Fibroblast of pulmonary artery (primary cell): ENCODE measurements around the gene EPS8L1.
"Not testable (repeated sequence)": the region's sequence is repeated elsewhere in the genome, so short reads cannot be mapped to it uniquely, and the experiment has no call there.

ENCODE experiments used
- DNase-seq: peaks from one replicate; pipeline ENCODE4 v3.0.0-alpha.2; 2010; ENCODE audit warnings: low read depth
- H3K4me3 ChIP-seq: replicated peaks from 2 replicates; pipeline ENCODE4 v1.5.1; 2011; ENCODE audit warnings: low read depth, mild to moderate bottlenecking, control low read depth, low read length, moderate library complexity
- TF ChIP-seq, protein P1 (sequence below): IDR thresholded peaks from 2 replicates; pipeline ENCODE4 v1.5.1; 2011; ENCODE audit warnings: mild to moderate bottlenecking, control low read depth, low read length, inconsistent platforms; ENCODE audit errors: missing control alignments

Gene EPS8L1

DNA sequence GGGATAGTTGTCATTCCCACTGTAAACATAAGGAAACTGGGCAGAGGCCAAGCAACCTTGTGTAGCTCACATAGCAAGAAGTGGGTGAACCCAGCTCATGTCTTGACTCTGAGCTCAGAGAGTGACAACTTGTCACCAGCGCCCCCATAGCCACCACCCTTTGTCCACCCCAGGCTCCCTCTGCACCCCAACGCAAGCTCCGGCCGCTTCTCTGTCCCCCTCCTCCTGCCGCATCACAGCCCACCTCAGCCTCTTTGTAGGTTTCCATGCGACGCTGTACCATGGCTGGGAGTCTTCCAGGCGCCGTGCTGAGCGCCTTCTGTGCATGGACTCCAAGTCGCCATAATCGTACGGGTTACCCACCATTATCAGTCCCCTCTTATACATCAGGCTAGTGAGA, 40.9 kb upstream of the EPS8L1 start:
- no peak overlapping the region for H3K4me3 ChIP-seq
- DNase-seq = no peak
- TF ChIP-seq, protein P1, sequence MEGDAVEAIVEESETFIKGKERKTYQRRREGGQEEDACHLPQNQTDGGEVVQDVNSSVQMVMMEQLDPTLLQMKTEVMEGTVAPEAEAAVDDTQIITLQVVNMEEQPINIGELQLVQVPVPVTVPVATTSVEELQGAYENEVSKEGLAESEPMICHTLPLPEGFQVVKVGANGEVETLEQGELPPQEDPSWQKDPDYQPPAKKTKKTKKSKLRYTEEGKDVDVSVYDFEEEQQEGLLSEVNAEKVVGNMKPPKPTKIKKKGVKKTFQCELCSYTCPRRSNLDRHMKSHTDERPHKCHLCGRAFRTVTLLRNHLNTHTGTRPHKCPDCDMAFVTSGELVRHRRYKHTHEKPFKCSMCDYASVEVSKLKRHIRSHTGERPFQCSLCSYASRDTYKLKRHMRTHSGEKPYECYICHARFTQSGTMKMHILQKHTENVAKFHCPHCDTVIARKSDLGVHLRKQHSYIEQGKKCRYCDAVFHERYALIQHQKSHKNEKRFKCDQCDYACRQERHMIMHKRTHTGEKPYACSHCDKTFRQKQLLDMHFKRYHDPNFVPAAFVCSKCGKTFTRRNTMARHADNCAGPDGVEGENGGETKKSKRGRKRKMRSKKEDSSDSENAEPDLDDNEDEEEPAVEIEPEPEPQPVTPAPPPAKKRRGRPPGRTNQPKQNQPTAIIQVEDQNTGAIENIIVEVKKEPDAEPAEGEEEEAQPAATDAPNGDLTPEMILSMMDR = no peak

DNA sequence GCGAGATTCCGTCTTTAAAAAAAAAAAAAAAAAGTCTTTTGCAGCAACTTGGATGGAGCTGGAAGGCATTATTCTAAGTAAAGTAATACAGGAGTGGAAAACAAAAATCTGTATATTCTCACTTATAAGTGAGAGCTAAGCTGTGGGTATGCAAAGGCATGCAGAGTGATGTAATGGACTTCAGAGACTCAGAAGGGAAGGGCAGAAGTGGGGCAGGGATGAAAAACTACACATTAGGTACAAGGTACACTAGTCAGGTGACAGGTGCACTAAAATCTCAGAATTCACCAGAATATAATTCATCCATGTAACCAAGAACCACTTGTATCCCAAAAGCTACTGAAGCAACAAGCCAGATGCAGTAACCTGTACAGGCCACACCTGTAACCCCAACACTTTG, 39.6 kb upstream of the EPS8L1 start:
- DNase-seq = no peak
- H3K4me3 ChIP-seq = no peak overlapping the region
- TF ChIP-seq, protein P1 = no peak

DNA sequence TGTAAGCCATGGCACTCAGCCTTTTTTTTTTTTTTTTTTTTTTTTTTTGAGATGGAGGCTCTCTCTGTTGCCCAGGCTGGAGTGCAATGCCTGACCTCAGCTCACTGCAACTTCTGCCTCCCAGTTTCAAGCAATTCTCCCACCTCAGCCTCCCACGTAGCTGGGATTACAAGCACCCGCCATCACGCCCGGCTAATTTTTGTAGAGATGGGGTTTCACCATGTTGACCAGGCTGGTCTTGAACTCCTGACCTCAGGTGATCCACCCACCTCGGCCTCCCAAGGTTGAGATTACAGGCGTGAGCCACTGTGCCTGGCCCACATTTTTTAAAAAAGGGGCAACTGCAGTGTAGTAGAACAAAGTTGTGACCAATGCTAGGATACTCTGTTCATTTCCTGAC, 38.1 kb upstream of the EPS8L1 start:
- not testable (repeated sequence) for H3K4me3 ChIP-seq, DNase-seq

DNA sequence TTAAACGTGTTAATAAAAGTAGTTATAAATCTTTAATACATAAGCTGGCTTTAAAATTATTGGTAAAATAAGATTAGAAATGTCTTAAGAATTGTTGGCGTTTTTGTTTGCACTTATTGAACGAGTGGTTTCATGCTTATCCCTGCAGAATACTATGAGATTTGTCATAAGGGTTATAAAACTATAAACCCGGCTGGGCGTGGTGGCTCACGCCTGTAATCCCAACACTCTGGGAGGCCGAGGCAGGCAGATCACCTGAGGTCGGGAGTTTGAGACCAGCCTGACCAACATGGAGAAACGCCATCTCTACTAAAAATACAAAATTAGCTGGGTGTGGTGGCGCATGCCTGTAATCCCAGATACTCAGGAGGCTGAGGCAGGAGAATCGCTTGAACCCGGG, 35.0 kb upstream of the EPS8L1 start:
- DNase-seq, H3K4me3 ChIP-seq: not testable (repeated sequence)

DNA sequence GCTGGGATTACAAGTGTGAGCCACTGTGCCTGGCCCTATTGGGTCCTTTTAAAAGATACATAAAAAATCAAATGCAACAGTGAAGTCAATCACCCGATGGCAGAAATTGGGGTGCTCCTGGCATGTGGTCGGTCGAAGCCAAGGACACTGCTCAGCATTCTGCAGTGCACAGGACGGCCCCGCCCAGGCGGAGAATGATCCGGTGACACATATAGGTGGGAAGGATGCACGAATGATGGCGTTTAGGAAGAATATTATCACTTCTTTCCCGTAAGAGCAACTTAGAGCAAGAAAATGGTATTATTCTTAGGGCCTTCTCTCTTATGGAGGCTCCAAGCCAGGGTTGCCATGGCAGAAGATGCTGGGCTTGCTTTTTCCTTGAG, 34.4 kb upstream of the EPS8L1 start:
- no peak for DNase-seq
- TF ChIP-seq, protein P1 = no peak
- no peak overlapping the region for H3K4me3 ChIP-seq

DNA sequence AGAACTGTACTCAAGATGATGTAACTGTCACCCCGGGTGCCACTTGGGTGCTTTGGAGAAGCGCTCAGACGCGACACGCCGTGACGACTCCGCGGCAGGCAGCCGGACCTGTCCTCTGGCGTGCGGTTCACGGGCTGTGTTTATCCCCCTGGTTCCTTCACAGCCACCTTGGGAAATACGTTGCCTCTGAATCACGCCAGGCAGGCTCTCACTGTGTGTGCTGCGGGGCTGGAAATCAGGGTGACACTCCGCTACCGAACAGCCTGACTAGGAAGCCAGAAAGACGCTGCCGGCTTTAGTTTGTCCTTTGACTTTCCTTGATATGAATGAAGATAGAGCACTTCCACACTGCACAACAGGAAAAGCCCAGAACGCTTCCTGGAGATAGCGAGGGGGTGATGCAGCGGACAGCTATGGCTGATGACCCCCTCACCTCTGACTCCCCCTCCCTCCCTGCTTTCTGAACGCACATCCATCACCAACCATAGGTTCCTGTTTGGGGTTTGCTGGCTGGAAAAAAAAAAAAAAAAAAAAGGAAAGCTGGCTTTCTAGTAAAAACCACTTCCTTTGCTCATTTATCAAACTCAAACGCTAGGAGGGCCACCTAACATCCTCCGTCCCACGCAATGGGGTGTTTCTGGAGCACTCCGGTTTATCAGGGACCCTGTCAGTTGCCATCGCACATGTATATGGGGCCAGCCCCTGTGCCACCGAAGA, 33.9 kb upstream of the EPS8L1 start:
- no peak for DNase-seq
- TF ChIP-seq, protein P1 = no peak
- no peak overlapping the region for H3K4me3 ChIP-seq

DNA sequence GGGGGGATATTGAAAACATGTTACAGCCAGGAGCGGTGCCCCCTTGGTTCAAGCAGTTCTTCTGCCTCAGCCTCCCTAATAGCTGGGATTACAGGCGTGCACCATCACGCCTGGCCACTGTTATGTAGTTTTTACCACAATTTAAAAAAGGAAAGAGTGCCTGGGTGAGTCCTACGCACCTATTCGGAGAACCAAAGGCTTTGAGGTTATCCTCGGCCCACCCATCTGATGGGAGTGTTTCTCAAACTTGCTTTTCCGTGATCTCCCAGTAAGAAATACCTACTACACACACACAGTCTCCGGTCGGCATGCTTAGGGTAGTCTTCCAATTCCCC, 33.4 kb upstream of the EPS8L1 start:
- no peak overlapping the region for H3K4me3 ChIP-seq
- DNase-seq = no peak
- TF ChIP-seq, protein P1 = no peak

DNA sequence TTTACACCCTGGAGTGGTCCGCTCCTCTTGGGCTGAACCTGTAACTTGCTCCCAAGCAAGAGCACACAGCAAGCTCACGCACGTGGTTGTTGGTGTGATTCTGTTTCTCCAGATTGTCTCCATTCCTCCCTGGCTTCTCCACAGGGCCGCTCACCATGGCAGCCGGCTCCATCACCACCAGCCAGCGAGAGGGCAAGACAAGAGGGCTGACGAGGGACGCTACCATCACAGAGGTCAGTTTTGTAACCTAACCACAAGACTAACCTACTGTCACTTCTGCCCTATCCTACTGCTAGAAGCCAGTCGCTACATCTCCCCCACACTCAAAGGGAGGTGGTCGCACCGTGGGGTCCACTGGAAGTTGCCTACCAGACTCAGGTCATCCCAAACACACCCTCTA, 33.0 kb upstream of the EPS8L1 start:
- no peak for DNase-seq
- TF ChIP-seq, protein P1 = no peak

More for the DNA sequence above, 33.0 kb upstream of the EPS8L1 start:
- H3K4me3 ChIP-seq = no peak overlapping the region
